HL-60/S4 (cell line): ENCODE results near the gene PPID.
"Not testable (repeated sequence)": the region's sequence is repeated elsewhere in the genome, so short reads cannot be mapped to it uniquely, and the experiment has no call there.

ENCODE experiments used
- in situ Hi-C: fragments of 300-500 bp; cut with MboI; formaldehyde crosslinking; loops from 2 replicates; pipeline ENCODE4 v1.14.3; 2022; ENCODE audit warnings: low sequenced_read_pairs

Gene PPID

DNA sequence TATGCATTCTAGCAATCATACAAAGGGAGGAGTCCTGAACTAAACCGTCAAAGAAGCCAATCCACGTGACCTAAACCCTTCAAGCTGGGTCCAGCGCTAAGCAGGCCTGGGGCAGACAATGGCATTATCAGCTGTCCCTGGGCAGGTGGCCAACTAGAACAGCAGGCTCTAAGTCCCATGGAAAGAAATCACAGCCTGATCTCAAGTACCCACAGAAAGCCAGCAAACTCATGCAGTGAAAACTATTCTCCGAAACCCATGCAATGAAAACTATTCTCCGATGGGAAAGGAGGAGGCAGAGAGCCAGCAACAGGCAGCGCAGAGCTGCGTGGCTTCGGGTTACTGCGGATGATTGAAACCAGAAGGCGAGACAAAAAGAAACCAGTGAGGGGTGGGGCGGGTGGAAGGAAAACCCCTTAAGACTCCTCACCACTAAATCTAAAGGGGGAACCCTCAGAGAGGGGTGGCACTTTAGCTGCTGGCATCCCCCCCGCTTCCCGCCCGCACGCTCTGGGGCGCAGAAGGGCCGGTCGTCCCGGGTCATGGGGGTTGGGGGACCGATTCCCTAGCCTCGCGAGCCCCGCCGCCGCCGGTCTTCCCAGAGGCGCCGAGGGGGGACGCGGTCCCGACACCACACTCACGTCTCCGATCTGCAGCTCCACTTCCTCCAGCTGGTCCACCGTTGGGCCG lies 52.1 kb downstream of the PPID start:
- in situ Hi-C loops, result no loop called here

GRCh38 chr4:158669310-158669709 lies 53.9 kb downstream of the PPID start:
- in situ Hi-C loops, result no loop called here

- in situ Hi-C loops, result no loop called here
These were observed 55.5 kb downstream of the PPID start for GRCh38 chr4:158667651-158668198.

DNA sequence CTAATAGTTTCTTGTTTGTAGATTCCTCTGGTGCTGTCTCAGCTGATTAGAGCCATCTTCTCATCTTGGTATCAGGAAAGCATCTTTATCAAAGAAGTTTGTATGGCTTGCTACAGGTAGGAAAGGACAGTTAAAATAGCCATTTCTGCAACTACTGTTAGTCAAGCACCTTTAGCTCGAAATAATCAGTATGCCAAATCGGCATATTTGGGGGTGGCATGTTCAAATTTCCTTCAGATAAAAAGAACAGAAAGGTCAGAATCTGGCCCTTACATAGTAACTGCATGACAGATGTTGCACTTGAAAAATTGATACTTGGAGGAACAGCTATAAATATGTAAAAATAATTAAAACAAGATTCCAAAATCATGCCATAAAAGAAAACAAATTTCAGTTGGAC lies 56.3 kb downstream of the PPID start:
- in situ Hi-C loops, result no loop called here

GRCh38 chr4:158664806-158665205 lies 58.4 kb downstream of the PPID start:
- in situ Hi-C loops, result no loop called here

- in situ Hi-C loops, result not testable (repeated sequence)
These were observed 59.2 kb downstream of the PPID start for GRCh38 chr4:158663707-158664625.

GRCh38 chr4:158663255-158663654 lies 59.9 kb downstream of the PPID start:
- in situ Hi-C loops, result not testable (repeated sequence)
